GM18858 (cell line): ENCODE results near the gene TCEANC2.
"Not testable (repeated sequence)": the region's sequence is repeated elsewhere in the genome, so short reads cannot be mapped to it uniquely, and the experiment has no call there.

Experiments used
- ATAC-seq: cut with Tn5 transposase; IDR thresholded peaks from one replicate; pipeline ENCODE4 v1.9.1; 2021; ENCODE audit not compliant: unreplicated experiment

Gene TCEANC2

DNA sequence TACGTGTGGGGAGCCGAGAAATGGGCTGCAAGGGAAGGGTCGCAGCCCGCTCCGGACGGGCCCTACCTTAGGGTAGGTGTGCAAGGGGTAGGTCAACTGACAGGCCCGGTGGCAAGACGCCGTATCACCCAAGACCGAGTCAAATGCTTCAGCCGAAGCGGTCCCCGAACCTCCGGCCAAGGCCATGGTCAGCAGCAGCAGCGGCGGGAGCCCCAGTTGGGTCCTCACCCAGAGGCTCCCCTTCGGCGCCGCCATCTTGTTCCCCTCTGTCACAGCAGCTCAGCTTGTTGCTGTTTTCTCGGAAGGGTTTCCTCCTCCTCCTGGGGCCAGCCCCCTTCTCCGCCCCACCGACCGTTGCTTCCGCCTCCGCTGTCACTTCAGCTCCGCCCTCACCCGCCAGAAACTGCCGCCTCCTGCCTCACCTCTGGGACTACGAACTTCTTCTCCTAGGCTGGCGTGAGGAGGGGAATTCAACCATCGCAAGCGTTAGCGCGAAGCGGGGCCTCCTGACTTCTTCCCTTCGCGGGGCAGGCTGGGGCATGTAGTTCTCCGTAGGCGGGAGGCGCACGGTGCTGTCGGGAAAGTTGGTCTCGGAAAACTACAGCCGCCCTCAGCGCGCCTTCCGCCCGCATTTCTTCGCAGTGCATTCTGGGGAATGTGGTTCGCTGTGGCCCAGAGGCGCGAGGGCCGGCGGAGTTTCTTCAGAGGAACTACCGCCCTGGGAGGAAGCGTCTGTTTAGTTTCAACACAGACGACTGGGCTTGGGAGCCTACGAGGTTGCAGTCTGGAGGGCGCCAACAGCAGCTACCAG, at the start of gene TCEANC2, which contains the start of gene TMEM59:
TSS of gene TCEANC2 (plus strand) at position 675 of the 811 bp plus-strand sequence. CDS start 815 bp downstream, outside the sequence.
TSS of gene TMEM59 (minus strand) at position 271 of the 811 bp plus-strand sequence. CDS start at position 255, 16 bp downstream.
- peak; percentile 86 for ATAC-seq

DNA sequence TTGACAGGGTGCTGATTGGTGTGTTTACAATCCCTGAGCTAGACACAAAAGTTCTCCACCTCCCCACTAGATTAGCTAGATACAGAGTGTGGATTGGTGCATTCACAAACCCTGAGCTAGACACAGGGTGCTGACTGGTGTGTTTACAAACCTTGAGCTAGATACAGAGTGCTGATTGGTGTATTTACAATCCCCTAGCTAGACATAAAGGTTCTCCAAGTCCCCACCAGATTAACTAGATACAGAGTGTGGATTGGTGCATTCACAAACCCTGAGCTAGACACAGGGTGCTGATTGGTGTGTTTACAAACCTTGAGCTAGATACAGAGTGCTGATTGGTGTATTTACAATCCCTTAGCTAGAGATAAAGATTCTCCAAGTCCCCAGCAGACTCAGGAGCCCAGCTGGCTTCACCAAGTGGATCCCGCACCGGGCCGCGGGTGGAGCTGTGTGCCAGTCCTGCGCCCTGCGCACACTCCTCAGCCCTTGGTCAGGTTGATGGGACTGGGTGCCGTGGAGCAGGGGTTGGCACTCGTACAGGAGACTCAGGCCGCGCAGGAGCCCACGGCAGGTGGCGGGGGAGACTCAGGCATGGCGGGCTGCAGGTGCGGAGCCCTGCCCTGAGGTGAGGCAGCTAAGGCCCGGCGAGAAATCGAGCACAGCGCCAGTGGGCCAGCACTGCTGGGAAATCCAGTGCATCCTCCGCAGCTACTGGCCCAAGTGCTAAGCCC, 49.5 kb upstream of the TCEANC2 start:
- ATAC-seq: not testable (repeated sequence)

DNA sequence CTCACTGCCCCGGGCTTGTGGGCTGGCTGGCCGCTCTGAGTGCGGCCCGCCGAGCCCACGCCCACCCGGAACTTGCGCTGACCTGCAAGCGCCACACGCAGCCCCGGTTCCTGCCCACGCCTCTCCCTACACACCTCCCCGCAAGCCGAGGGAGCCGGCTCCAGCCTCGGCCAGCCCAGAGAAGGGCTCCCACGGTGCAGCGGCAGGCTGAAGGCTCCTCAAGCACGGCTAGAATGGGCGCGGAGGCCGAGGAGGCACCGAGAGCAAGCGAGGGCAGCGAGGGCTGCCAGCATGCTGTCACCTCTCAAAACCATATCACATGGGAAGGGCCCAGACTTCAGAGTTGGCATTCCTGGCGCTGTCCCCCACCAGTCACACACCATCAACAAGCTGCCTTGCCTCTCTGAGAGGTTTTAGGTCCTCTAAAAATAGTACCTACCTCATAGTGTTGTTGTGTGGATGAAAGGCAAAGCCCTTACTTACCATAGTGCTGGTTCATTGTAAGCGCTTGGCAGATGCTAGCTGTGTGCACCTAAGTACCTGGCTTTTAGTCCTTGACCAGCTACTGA, 48.8 kb upstream of the TCEANC2 start:
- no peak for ATAC-seq

GRCh38 chr1:54006508-54006907, 46.9 kb upstream of the TCEANC2 start:
- ATAC-seq: no peak

DNA sequence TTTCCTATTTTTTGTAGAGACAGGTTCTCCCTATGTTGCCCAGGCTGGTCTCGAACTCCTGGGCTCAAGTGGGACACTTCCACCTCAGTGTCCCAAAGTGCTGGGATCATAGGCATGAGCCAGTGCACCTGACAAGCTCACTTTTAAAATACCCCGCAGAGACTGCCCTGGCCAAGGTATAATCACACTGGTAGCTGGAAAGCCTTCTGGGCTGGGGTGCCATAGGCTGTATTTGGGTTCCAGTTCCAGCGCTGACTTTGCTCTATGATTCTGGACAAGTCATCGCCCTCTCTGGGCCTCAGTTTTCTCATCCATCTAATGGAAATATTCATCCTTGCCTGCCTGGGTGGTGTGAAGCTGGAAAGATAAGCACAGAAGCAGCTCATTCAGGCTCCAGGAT, 45.8 kb upstream of the TCEANC2 start:
- no peak for ATAC-seq

GRCh38 chr1:54008876-54009275, 44.5 kb upstream of the TCEANC2 start:
- no peak for ATAC-seq

DNA sequence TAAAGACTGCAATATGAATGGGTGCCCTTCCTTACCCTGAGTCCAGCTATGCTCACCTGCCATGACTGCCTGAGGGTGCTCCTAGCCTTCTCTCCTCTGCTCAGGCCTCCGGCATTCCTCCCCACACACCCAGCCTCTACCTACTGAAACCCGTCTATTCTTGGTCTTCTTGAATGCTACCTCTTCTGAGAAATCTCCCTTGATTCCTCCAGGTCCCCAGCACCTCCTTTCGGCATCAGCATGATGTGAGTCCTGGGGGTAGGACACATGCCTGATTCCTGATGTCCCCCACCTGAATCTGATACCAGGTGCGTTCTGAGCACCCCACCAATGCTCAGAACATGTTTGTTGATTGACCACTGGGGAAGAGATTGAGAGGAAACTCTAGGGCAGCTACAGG, 44.0 kb upstream of the TCEANC2 start:
- ATAC-seq: no peak

GRCh38 chr1:54010415-54011117, 42.8 kb upstream of the TCEANC2 start:
- ATAC-seq: no peak

- no peak for ATAC-seq
These were observed 41.9 kb upstream of the TCEANC2 start for GRCh38 chr1:54011316-54012007.

- no peak for ATAC-seq
These were observed 41.4 kb upstream of the TCEANC2 start for GRCh38 chr1:54012008-54012325.

- ATAC-seq: no peak
These were observed 40.5 kb upstream of the TCEANC2 start for GRCh38 chr1:54012863-54013262.

- ATAC-seq: no peak
These were observed 39.9 kb upstream of the TCEANC2 start for GRCh38 chr1:54013393-54014008.

DNA sequence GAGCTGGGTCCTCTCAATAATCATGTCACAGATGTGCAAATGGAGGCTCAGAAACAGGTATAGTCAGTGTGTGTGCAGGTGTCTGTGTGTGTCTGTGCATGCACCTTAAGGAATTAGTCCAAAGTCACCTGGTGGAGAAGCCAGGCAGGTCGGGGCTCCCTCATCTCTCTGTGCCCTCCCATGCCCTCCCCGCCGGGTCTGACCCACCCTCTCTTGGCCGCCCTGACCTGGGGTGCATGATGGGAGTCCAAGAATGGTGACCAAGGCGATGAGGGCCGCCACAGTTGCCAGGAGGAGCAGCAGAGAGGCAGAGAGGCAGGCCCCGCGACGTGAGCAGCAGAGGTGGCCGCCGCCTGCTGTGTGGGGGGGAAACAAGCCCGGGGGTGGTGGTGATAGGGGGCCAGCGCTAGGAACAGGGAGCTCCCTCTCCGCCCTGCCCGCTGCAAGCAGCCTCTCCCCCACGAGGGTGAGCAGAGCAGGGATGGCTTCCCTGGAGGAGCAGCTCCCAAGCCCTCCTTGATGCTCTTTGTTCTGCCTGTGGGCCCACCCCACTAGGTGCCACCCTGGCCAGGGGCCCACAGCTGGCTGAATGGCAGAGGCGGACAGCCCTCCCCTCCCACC, 39.3 kb upstream of the TCEANC2 start:
- ATAC-seq: no peak

GRCh38 chr1:54016343-54017282, 36.8 kb upstream of the TCEANC2 start:
- no peak for ATAC-seq

DNA sequence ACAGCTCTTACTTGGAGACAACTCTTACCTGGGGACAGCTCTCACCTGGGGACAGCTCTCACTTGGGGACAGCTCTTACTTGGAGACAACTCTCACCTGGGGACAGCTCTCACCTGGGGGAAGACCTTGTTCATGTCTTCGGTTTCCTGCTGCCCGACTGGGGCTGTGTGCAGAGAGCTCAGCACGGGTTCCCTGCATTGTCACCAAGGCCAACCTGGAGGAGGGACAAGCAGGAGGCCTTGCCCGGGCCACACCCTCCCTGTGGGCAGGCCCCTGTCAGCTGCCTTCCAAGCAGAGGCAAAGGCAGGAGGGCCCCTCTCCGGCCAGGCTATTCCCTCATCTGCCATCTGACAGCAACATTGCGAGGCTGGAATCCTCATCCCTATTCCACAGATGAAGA, 35.4 kb upstream of the TCEANC2 start, which contains the start of gene LDLRAD1:
TSS of gene LDLRAD1 (minus strand) at position 208 of the 400 bp plus-strand sequence. CDS start at position 134, 74 bp downstream.
- ATAC-seq: no peak

- no peak for ATAC-seq
These were observed 34.8 kb upstream of the TCEANC2 start for GRCh38 chr1:54018635-54019034.

DNA sequence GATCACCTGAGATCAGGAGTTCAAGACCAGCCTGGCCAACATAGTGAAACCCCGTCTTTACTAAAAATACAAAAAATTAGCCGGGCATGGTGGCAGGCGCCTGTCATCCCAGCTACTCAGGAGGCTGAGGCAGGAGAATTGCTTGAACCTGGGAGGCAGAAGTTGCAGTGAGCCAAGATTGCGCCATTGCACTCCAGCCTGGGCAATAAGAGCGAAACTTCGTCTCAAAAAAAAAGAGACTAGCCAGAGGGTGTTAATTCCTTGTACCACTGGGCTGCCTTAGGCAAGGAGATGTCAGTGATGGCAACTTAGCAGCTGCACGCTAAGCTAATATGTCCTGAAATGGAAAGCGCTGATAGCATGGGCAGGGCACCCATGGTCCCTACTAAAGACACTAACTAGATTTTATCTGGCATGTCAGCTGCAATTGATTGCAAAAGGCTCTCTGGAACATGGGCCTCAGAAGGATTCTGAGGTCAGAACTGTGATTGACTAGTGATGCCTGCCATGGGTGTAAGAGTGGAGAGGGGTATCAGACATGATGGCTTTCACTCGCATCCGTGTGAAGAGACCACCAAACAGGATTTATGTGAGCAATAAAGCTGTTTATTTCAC, 33.7 kb upstream of the TCEANC2 start:
- ATAC-seq: not testable (repeated sequence)

DNA sequence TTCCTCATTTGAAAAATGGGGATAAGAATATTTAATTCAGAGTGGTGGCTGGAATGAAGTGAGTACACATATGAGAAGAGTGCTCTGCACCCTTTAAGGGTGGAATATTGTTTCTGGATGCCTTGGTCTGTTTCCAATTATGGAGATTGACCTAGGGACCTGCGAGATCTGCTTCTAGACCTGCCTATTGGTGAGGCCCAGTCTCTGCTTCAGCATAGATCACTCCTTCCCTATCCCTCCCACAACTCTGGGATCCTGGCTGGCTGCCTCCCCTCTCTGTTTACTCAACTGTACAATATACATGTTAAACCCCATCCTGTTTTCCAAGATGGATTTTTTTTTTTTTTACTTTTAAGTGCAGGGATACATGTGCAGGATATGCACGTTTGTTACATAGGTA, 29.1 kb upstream of the TCEANC2 start:
- no peak for ATAC-seq
